ENCODE data around the gene VPS54. TPM values are rescaled to one million over a fixed set of nuclear protein-coding genes. Genes with fewer than 3 reads are reported as not detected.

The VPS54 gene
- total RNA-seq, 1 experiment from 2014 or later = 19.1 TPM

DNA sequence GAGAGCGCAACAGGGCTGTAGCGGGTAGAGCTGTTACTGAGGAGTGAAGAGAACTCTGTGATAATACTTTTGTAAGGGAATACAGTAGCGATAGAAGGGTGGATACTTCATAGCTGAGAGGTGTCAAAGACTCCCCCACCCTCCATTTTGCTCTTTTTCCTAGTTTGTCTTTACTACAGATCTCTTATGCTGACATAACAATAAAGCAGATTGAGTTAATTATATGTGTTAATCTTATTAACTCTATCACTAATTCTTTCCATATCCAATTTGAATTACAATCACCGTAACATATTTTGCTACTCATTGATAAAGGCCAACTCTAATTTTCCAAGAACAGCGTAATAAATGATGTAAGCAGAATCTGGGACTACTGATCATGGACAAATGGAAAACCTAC lies 120.4 kb downstream of the VPS54 start:
- Histone ChIP-seq H3K27ac (ENCODE audit: low read depth, low read length, poor library complexity, severe bottlenecking) (no peak overlapping the region), H3K9me3 (ENCODE audit: low read depth, low read length, poor library complexity, severe bottlenecking) (peaks cover 17% of the 10 kb centered on the region), H3K4me1 (ENCODE audit: insufficient read depth, low read length, poor library complexity, severe bottlenecking) (no peaks in the 10 kb centered on the region), H3K36me3 (ENCODE audit: insufficient read depth, low read length, poor library complexity, severe bottlenecking) (peaks cover 16% of the 10 kb centered on the region), H3K27me3 (replicated peaks; ENCODE audit: insufficient read depth, low read depth, low read length, poor library complexity) (no peaks in the 10 kb centered on the region), H3K4me3 (ENCODE audit: low read depth, low read length, poor library complexity, severe bottlenecking) (no peak overlapping the region)
- TF ChIP-seq, protein P1, sequence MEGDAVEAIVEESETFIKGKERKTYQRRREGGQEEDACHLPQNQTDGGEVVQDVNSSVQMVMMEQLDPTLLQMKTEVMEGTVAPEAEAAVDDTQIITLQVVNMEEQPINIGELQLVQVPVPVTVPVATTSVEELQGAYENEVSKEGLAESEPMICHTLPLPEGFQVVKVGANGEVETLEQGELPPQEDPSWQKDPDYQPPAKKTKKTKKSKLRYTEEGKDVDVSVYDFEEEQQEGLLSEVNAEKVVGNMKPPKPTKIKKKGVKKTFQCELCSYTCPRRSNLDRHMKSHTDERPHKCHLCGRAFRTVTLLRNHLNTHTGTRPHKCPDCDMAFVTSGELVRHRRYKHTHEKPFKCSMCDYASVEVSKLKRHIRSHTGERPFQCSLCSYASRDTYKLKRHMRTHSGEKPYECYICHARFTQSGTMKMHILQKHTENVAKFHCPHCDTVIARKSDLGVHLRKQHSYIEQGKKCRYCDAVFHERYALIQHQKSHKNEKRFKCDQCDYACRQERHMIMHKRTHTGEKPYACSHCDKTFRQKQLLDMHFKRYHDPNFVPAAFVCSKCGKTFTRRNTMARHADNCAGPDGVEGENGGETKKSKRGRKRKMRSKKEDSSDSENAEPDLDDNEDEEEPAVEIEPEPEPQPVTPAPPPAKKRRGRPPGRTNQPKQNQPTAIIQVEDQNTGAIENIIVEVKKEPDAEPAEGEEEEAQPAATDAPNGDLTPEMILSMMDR (conservative IDR thresholded peaks at IDR 0.05; ENCODE audit: low read depth, low read length) = no peak
- TF ChIP-seq EZH2 (IDR thresholded peaks at IDR 0.05; ENCODE audit: borderline replicate concordance, low read depth, low read length, poor library complexity, severe bottlenecking) = no peak
- ChIA-PET CTCF (interaction anchor here (0.5 kb wide), 1 partner anchor 1038 kb away, joined by 3 read pairs; no protein-coding TSS in a partner anchor), POLR2A (ENCODE audit: low non-redundant PET) (no interaction called here)
- intact Hi-C loops (cut with micrococcal nuclease; ENCODE audit: unreplicated experiment) = no loop called here
- DNase-seq (ENCODE audit: low spot score) = no peak
- BruUV-seq (replicated peaks) = no TSS peak

DNA sequence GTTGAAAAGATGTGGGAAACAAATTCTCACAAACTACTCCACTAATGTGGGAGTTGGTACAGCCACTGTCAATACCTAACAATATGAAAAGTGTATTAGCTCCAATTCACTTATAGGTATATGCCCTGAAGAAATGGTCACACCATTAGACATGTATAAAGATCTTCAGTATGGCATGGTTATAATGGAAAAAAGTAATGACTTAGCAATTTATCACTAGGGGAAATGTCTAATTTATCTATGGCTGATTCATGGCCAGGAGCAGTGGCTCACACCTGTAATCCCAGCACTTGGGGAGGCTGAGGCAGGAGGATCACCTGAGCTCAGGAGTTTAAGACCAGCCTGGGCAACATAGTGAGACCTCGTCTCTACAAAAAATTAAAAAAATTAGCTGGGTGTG lies 125.1 kb downstream of the VPS54 start:
- H3K27ac ChIP-seq (ENCODE audit: low read depth, low read length, poor library complexity, severe bottlenecking) = no peak overlapping the region
- TF ChIP-seq EZH2 (IDR thresholded peaks at IDR 0.05; ENCODE audit: borderline replicate concordance, low read depth, low read length, poor library complexity, severe bottlenecking) = no peak
- TF ChIP-seq, protein P1 (conservative IDR thresholded peaks at IDR 0.05; ENCODE audit: low read depth, low read length) = no peak
- no peak overlapping the region for H3K4me3 ChIP-seq (ENCODE audit: low read depth, low read length, poor library complexity, severe bottlenecking)
- H3K4me1 ChIP-seq (ENCODE audit: insufficient read depth, low read length, poor library complexity, severe bottlenecking) = no peaks in the 10 kb centered on the region
- DNase-seq (ENCODE audit: low spot score) = no peak
- H3K9me3 ChIP-seq (ENCODE audit: low read depth, low read length, poor library complexity, severe bottlenecking) = no peaks in the 10 kb centered on the region
- no peaks in the 10 kb centered on the region for H3K27me3 ChIP-seq (replicated peaks; ENCODE audit: insufficient read depth, low read depth, low read length, poor library complexity)
- ChIA-PET CTCF (no interaction called here), POLR2A (ENCODE audit: low non-redundant PET) (no interaction called here)
- intact Hi-C loops (cut with micrococcal nuclease; ENCODE audit: unreplicated experiment) = no loop called here
- H3K36me3 ChIP-seq (ENCODE audit: insufficient read depth, low read length, poor library complexity, severe bottlenecking) = peaks cover 36% of the 10 kb centered on the region
- BruUV-seq (replicated peaks) = no TSS peak

DNA sequence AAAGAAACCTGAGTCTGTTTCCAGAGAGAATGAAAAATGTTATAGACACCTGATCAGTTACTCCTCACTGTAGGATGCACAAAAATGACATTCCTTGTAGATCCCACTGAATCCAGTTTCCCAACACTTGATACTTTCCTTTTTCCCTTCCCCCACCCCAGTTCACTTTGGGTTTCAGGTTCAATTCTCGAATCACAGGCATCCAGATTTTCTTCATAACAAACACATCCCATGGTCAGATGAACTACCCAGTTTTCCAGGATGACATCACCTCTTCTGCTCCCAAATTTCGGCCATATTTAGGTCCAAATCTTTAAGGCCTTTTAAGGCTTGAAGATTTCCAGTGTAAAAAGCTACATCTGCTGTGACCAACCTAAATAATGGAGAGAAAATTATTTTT lies 126.1 kb downstream of the VPS54 start:
- H3K9me3 ChIP-seq (ENCODE audit: low read depth, low read length, poor library complexity, severe bottlenecking) = no peaks in the 10 kb centered on the region
- ChIA-PET POLR2A (ENCODE audit: low non-redundant PET) (no interaction called here), CTCF (no interaction called here)
- H3K36me3 ChIP-seq (ENCODE audit: insufficient read depth, low read length, poor library complexity, severe bottlenecking) = peaks cover 43% of the 10 kb centered on the region
- BruUV-seq (replicated peaks) = no TSS peak
- H3K27me3 ChIP-seq (replicated peaks; ENCODE audit: insufficient read depth, low read depth, low read length, poor library complexity) = no peaks in the 10 kb centered on the region
- no peaks in the 10 kb centered on the region for H3K4me1 ChIP-seq (ENCODE audit: insufficient read depth, low read length, poor library complexity, severe bottlenecking)
- no peak overlapping the region for H3K27ac ChIP-seq (ENCODE audit: low read depth, low read length, poor library complexity, severe bottlenecking)
- no peak overlapping the region for H3K4me3 ChIP-seq (ENCODE audit: low read depth, low read length, poor library complexity, severe bottlenecking)
- no peak for TF ChIP-seq EZH2 (IDR thresholded peaks at IDR 0.05; ENCODE audit: borderline replicate concordance, low read depth, low read length, poor library complexity, severe bottlenecking)
- TF ChIP-seq, protein P1 (conservative IDR thresholded peaks at IDR 0.05; ENCODE audit: low read depth, low read length) = no peak
- DNase-seq (ENCODE audit: low spot score) = no peak
- intact Hi-C loops (cut with micrococcal nuclease; ENCODE audit: unreplicated experiment) = no loop called here
